Activated effector memory CD4-positive, alpha-beta T cell treated with Interleukin-2 at 50 U/mL for 16 hours (primary cell): ENCODE data around the gene ZNF579.
"Not testable (repeated sequence)": the region's sequence is repeated elsewhere in the genome, so short reads cannot be mapped to it uniquely, and the experiment has no call there.

Experiments
- DNase-seq: peaks from one replicate; pipeline ENCODE4 v3.0.0-alpha.2; 2020

Gene ZNF579

GRCh38 chr19:55536951-55537740 lies 43.5 kb downstream of the ZNF579 start, which contains the start of gene SBK2:
Gene SBK2, minus strand, starts transcription at chr19:55537133. Its CDS starts 839 bp downstream, at chr19:55536294.
- no peak for DNase-seq

GRCh38 chr19:55536366-55536765 lies 44.3 kb downstream of the ZNF579 start:
- DNase-seq, result no peak

GRCh38 chr19:55535965-55536350 lies 44.7 kb downstream of the ZNF579 start:
- DNase-seq, result no peak

DNA sequence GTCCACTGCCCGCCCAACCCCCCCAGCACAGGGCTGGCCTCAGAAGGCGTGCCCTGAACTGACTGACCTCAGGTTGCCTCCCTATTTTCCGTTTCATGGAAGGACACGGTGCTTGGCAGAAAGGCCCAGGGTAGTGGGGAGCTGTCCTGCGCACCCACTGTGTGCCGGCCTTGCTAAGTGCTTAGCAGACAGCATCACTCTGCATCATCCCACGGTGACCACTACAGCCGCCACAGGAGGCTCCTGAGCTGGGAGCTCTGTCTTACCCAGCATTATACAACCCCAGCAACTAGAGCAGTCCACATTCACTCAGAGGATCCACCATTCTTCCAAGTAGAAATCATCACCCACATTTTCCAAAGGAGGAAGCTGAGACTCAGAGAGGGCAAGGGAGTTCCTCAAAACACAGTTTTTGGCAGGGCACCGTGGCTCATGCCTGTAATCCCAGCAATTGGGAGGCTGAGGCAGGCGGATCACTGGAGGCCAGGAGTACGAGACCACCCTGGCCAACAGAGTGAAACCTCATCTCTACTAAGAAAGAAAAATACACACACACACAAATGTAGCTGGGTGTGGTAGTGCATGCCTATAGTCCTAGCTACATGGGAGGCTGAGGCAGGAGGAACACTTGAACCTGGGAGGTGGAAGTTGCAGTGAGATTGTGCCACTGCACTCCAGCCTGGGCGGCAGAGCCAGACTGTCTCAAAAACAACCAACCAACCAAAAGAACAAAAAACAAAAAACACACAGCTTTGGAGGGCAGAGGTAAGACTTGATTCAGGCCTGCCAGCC lies 45.3 kb downstream of the ZNF579 start:
- no peak for DNase-seq

DNA sequence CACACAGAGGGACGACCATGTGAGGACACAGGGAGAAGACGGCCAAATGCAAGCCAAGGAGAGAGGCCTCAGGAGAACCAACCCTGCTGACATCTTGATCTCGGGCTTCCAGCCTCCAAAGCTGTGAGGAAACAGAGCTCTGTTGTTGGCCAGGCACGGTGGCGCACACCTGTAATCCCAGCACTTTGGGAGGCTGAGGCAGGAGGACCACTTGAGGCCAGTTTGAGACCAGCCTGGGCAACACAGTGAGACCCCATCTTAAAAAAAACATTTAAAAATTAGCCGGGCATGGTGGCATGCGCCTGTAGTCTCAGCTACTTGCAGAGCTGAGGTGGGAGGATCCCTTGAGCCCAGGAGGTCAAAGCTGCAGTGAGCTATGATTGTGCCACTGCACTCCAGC lies 46.4 kb downstream of the ZNF579 start:
- DNase-seq, result not testable (repeated sequence)

- no peak for DNase-seq
Measured at GRCh38 chr19:55530996-55531395, 49.7 kb downstream of the ZNF579 start.

GRCh38 chr19:55529636-55530234 lies 50.9 kb downstream of the ZNF579 start:
- no peak for DNase-seq

GRCh38 chr19:55528030-55528803 lies 52.4 kb downstream of the ZNF579 start:
- DNase-seq, result no peak

- DNase-seq, result no peak
Measured at GRCh38 chr19:55527197-55528029, 53.2 kb downstream of the ZNF579 start.
